Nucleus accumbens (tissue), 56 donors: ENCODE results near the gene TMEM140.
"Not testable (repeated sequence)": the region's sequence is repeated elsewhere in the genome, so short reads cannot be mapped to it uniquely, and the experiment has no call there.

ENCODE experiments used
- DNase-seq, 56 donors: peaks; one replicate each; lab custom pipeline; 2025; lab: John Stamatoyannopoulos, UW

TMEM140 gene

GRCh38 chr7:135211946-135212685 is 64.2 kb downstream of the TMEM140 start:
- not testable (repeated sequence) for DNase-seq

- no peak for DNase-seq
Observed at GRCh38 chr7:135213831-135214230, 66.0 kb downstream of the TMEM140 start.

- no peak for DNase-seq
Observed at GRCh38 chr7:135215180-135215579, 67.3 kb downstream of the TMEM140 start.

GRCh38 chr7:135215698-135216097 is 67.8 kb downstream of the TMEM140 start:
- no peak for DNase-seq
